ENCODE results near the gene IL1RAPL2. TPM values are rescaled to one million over a fixed set of nuclear protein-coding genes. Genes with fewer than 3 reads are reported as not detected.
A peak's percentile ranks its signal among the peaks of the same experiment; 100 is the strongest.

The IL1RAPL2 gene
- total and polyA plus RNA-seq, 2 of the 4 experiments (the other 2 are of a cell fraction), result 0.03 TPM; not detected in 1

GRCh38 chrX:104707042-104707441, 141.0 kb downstream of the IL1RAPL2 start:
- DNase-seq (no peak), ATAC-seq (ENCODE audit: low read depth) (no peak)
- H3K36me3 ChIP-seq (ENCODE audit: control insufficient read depth, insufficient read depth, low read length), result no peaks in the 10 kb centered on the region
- no peak overlapping the region for H3K4me2 ChIP-seq (ENCODE audit: low read depth, low read length)
- no peak overlapping the region for H3K27ac ChIP-seq (ENCODE audit: insufficient read depth, low read length)
- no peak overlapping the region for H2BK20ac ChIP-seq (ENCODE audit: low read depth, low read length)
- no peak overlapping the region for H2BK120ac ChIP-seq (ENCODE audit: low read depth, low read length)
- H3K27me3 ChIP-seq (ENCODE audit: control insufficient read depth, insufficient read depth, low read length), result peaks cover 2% of the 10 kb centered on the region; the same call in 1 of the 2 replicates
- dilution Hi-C loops (cut with HindIII; ENCODE audit: low sequenced_read_pairs, unreplicated experiment) (no loop called here), in situ Hi-C loops (cut with MboI; ENCODE audit: low sequenced_read_pairs) (no loop called here), intact Hi-C loops (cut with micrococcal nuclease) (no loop called here)
- no peak overlapping the region for H3K23ac ChIP-seq (ENCODE audit: low read depth, low read length)
- no peaks in the 10 kb centered on the region for H3K4me1 ChIP-seq (ENCODE audit: control insufficient read depth, insufficient read depth, low read length)
- no peak overlapping the region for H2AFZ ChIP-seq (replicated peaks; ENCODE audit: low read length, poor library complexity)
- H4K91ac ChIP-seq (ENCODE audit: insufficient read depth, low read depth, low read length), result no peak overlapping the region
- H3K9ac ChIP-seq (ENCODE audit: low read depth, low read length), result no peak overlapping the region
- H2AK5ac ChIP-seq (ENCODE audit: low read depth, low read length), result no peak overlapping the region
- no peak overlapping the region for H2BK5ac ChIP-seq (ENCODE audit: low read depth, low read length, poor library complexity, severe bottlenecking)
- H4K8ac ChIP-seq (ENCODE audit: low read depth in 2 of 2, low read length in 2 of 2), result no peak overlapping the region
- H2AK9ac ChIP-seq (replicated peaks; ENCODE audit: low read depth, low read length, poor library complexity), result no peak overlapping the region
- H3K9me3 ChIP-seq (ENCODE audit: control insufficient read depth, insufficient read depth, low read length), result no peaks in the 10 kb centered on the region
- H3K4ac ChIP-seq (ENCODE audit: low read depth, low read length), result no peak overlapping the region
- no peaks in the 10 kb centered on the region for H3K9me1 ChIP-seq (ENCODE audit: insufficient read depth, low read length)
- BruUV-seq (replicated peaks), result no TSS peak
- TF ChIP-seq MAFK (IDR thresholded peaks at IDR 0.05; ENCODE audit: low read depth, low read length) (peak; percentile 63), CEBPB (IDR thresholded peaks at IDR 0.05; ENCODE audit: low read depth, low read length) (no peak)
- no CpG with 5 or more reads among the region's 4 CpGs for WGBS, 2 experiments (ENCODE audit: extremely low coverage in 2 of 2, insufficient read length in 1 of 2)
- no peak overlapping the region for H3K14ac ChIP-seq (replicated peaks; ENCODE audit: low read depth, low read length)
- H3K79me1 ChIP-seq (ENCODE audit: low read depth in 1 of 2, low read length in 2 of 2), result no peaks in the 10 kb centered on the region
- no peak overlapping the region for H3K56ac ChIP-seq (ENCODE audit: extremely low read depth, insufficient read depth, low read length)
- ChIA-PET POLR2A (ENCODE audit: unreplicated experiment) (no interaction called here), CTCF (no interaction called here)
- no peak overlapping the region for H3K18ac ChIP-seq (ENCODE audit: low read depth, low read length)
- H4K5ac ChIP-seq (ENCODE audit: low read depth, low read length), result no peak overlapping the region
- H4K20me1 ChIP-seq (ENCODE audit: insufficient read depth, low read length), result no peaks in the 10 kb centered on the region
- H3K4me3 ChIP-seq (ENCODE audit: insufficient read depth, low read depth, low read length), result no peak overlapping the region
- H2BK15ac ChIP-seq (ENCODE audit: low read depth, low read length), result no peak overlapping the region
